H4 (cell line): Measurements from ENCODE around the gene FNBP1. TPM values are rescaled to one million over a fixed set of nuclear protein-coding genes. Genes with fewer than 3 reads are reported as not detected.

Source experiments
- DNase-seq: peaks from one replicate; pipeline ENCODE4 v3.0.0-alpha.2; 2015; ENCODE audit warnings: low spot score
- total RNA-seq: library from RNA; depleted of rRNA; stranded (reverse); fragments of >200 nt; shearing (Covaris generic); gene quantifications from 2 replicates; pipeline ENCODE4 v1.2.3, GENCODE V29; 2014; rRNA removed

FNBP1 gene
- total RNA-seq, 1 experiment from 2014 or later, result 19.2 TPM

DNA sequence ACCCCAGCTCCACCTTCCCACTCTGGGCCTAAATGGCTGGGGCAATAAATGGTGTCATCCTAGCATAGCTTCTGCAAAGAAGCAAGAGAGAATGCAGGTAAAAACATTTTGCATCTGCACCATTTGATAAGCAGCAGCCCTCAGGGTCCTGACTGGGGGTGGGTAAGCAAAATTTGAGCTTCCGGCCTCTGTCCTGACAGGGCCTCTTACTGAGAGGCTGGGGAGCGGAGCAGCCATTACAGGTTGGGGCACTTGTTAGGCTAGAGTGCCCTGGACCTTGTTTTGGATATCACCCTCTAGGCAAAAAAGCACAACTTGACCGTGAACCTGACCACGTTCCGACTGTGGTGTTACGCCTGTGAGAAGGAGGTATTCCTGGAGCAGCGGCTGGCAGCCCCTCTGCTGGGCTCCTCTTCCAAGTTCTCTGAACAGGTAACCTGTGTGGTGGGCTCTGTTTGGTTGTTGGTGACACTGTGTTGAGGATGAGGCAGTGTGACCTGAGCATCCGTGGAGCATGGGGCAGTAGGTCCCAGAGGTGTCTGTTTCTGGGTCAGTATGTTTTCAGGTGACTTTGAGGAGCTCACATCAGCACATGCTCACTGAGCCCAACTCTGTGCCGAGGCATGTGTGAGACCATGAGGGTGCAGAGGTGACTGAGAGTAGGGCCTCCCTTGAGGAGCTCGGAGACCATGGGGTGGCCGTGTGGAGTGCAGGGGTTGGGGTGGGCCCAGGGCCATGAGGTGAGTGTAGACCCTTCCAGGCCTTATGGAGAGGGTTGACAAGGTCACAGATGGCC, 184.6 kb downstream of the FNBP1 start:
- no peak for DNase-seq

DNA sequence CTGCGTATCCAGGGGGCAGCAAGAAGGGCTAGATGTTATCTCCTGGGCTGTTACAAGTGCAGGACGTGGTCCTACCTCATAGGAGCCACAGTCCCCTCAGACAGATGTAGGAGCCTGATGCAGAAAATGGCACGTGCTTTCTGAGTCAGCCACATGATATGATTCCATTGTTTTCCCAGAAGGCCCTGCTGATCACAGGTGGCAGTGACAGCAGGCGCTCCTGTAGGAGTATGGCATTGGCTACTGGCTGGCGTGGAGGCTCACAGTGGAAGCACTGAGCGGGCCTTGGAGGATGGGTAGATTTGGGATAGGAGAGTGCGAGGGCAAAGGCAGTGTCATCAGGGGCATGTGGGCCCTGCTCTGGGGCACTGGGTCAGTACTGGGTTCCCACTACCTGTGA, 185.8 kb downstream of the FNBP1 start:
- DNase-seq, result no peak

GRCh38 chr9:129854588-129855110, 188.3 kb downstream of the FNBP1 start:
- no peak for DNase-seq

- no peak for DNase-seq
Observed at GRCh38 chr9:129853614-129854013, 189.4 kb downstream of the FNBP1 start.

DNA sequence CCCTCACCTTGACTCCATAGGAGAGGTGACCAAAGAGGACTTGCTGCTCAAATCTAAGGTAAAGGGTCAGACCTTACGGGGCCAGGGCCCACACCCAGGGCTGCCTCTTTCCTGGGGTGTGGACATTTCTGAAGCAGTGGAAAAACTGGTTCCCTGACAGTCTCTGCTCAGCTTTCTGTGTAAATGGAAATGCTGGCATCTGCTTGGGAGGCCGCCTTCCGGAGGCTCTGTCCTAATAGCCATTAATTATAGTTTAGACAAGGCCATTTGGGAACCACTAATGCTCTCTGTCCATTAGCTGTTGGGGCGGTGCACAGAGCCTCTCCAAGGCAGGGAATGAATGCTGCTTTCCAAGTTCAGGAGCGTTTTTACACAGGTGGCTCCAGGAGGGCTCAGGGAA, 190.4 kb downstream of the FNBP1 start:
- no peak for DNase-seq

- DNase-seq, result no peak
Observed at GRCh38 chr9:129851821-129852220, 191.2 kb downstream of the FNBP1 start.

GRCh38 chr9:129850821-129851550, 192.0 kb downstream of the FNBP1 start:
- no peak for DNase-seq

- DNase-seq, result no peak
Observed at GRCh38 chr9:129849901-129850300, 193.1 kb downstream of the FNBP1 start.

GRCh38 chr9:129848712-129849441, 194.1 kb downstream of the FNBP1 start:
- DNase-seq, result no peak

DNA sequence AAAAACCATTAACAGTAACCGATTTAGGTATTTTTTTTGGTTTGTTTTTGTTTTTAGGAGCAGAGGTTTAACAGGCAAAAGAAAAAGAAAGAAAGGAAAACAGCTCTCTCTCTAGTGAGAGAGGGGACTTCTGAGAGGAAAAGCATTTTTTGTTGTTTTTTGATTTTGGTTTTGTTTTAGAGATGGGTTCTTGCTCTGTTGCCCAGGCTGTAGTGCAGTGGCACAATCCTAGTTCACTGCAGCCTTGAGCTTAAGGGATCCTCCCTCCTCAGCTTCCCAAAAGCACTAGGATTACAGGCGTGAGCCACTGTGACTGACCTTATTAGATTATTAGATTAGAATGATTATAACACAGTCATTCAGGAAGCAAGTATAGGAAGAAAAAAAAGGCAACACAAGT, 197.6 kb downstream of the FNBP1 start:
- DNase-seq, result no peak

- no peak for DNase-seq
Observed at GRCh38 chr9:129841071-129841470, 201.9 kb downstream of the FNBP1 start.

DNA sequence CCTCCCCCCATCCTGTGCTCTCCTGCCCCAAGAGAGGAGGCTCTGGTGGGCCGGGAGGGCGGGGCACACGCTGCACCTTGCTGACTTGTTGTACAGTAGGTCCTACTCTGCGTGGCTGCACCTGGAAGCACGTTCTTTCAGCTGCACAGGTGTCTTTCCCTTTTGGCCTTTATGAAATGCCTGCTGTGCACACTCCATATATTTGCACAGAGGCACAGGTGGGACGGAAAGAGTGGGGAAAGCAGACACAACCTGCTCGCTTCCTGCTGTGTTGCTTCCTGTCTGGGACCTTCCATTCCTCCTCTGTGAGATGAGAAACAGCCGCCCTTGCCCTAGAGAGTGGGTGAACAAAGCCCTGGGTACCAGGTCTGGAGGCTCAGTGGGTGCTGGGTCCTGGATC, 203.0 kb downstream of the FNBP1 start:
- DNase-seq, result no peak

GRCh38 chr9:129839324-129840023, 203.5 kb downstream of the FNBP1 start:
- DNase-seq, result no peak

- DNase-seq, result no peak
Observed at GRCh38 chr9:129838707-129839259, 204.2 kb downstream of the FNBP1 start.

Other genes with a start within 250 kb of the FNBP1 start
- gene TOR1B, start 240.0 kb downstream of the FNBP1 start, total RNA-seq, result 45.5 and 57.7 TPM in 2 replicates
- 37.1 and 73.7 TPM in 2 replicates for gene TOR1A, start 219.1 kb downstream of the FNBP1 start, total RNA-seq
- 52.7 and 58.8 TPM in 2 replicates for gene C9orf78, start 207.9 kb downstream of the FNBP1 start, total RNA-seq
- 2.6 and 2.8 TPM in 2 replicates for gene USP20, start 207.7 kb downstream of the FNBP1 start, total RNA-seq
- gene GPR107, start 10.7 kb upstream of the FNBP1 start, total RNA-seq, result 13.0 and 21.3 TPM in 2 replicates
- gene NCS1, start 129.2 kb upstream of the FNBP1 start, total RNA-seq, result 39.3 and 40.3 TPM in 2 replicates
- gene HMCN2, start 222.6 kb upstream of the FNBP1 start, total RNA-seq, result 0.10 TPM in 1 of 2 replicates, not detected in the other